ENCODE data around the gene GRN. TPM values are rescaled to one million over a fixed set of nuclear protein-coding genes. Genes with fewer than 3 reads are reported as not detected.

GRN gene
- total RNA-seq, 4 donors from 2014 or later: 64.2 to 111 (median 87.1) TPM

GRCh38 chr17:44375196-44376017, 30.3 kb downstream of the GRN start:
- Histone ChIP-seq H3K27me3 (peaks cover 8 to 23% (median 15%) of the 10 kb centered on the region in 3 donors), H3K4me3 (no peak overlapping the region), H3K4me1 (no peaks in the 10 kb centered on the region), H3K9me3 (no peaks in the 10 kb centered on the region), H3K27ac (no peak overlapping the region), H3K36me3 (no peaks in the 10 kb centered on the region)
- TF ChIP-seq CTCF (IDR thresholded peaks at IDR 0.05 in 4 of 5, conservative IDR thresholded peaks at IDR 0.05 in 1 of 5) (no peak), POLR2A (IDR thresholded peaks at IDR 0.05) (no peak)
- no peak for DNase-seq
- ATAC-seq: no peak
- intact Hi-C loops (cut with DNase I; ENCODE audit: low total_unique reads): no loop called here
- in situ Hi-C loops (cut with MboI; ENCODE audit: low sequenced_read_pairs in 4 of 4): no loop called here

- no peak for TF ChIP-seq CTCF (IDR thresholded peaks at IDR 0.05 in 4 of 5, conservative IDR thresholded peaks at IDR 0.05 in 1 of 5)
- TF ChIP-seq POLR2A (IDR thresholded peaks at IDR 0.05): no peak
- Histone ChIP-seq H3K4me1 (no peaks in the 10 kb centered on the region), H3K9me3 (no peaks in the 10 kb centered on the region), H3K36me3 (no peaks in the 10 kb centered on the region), H3K4me3 (no peak overlapping the region), H3K27ac (no peak overlapping the region), H3K27me3 (peaks cover 4 to 20% (median 10%) of the 10 kb centered on the region in 3 donors)
- in situ Hi-C loops (cut with MboI; ENCODE audit: low sequenced_read_pairs in 4 of 4): no loop called here
- DNase-seq: no peak
- intact Hi-C loops (cut with DNase I; ENCODE audit: low total_unique reads): no loop called here
- no peak for ATAC-seq
These were observed 31.0 kb downstream of the GRN start for GRCh38 chr17:44376124-44376523.

GRCh38 chr17:44376779-44377178, 31.7 kb downstream of the GRN start:
- ATAC-seq (no peak), DNase-seq (no peak)
- Histone ChIP-seq H3K4me1 (no peaks in the 10 kb centered on the region), H3K9me3 (no peaks in the 10 kb centered on the region), H3K27ac (no peak overlapping the region), H3K36me3 (no peaks in the 10 kb centered on the region), H3K27me3 (peaks cover 4 to 20% (median 10%) of the 10 kb centered on the region in 3 donors), H3K4me3 (no peak overlapping the region)
- intact Hi-C loops (cut with DNase I; ENCODE audit: low total_unique reads): no loop called here
- in situ Hi-C loops (cut with MboI; ENCODE audit: low sequenced_read_pairs in 4 of 4): no loop called here
- TF ChIP-seq POLR2A (IDR thresholded peaks at IDR 0.05): no peak
- no peak for TF ChIP-seq CTCF (IDR thresholded peaks at IDR 0.05 in 4 of 5, conservative IDR thresholded peaks at IDR 0.05 in 1 of 5)

- Histone ChIP-seq H3K4me1 (no peaks in the 10 kb centered on the region), H3K36me3 (no peaks in the 10 kb centered on the region), H3K9me3 (no peaks in the 10 kb centered on the region), H3K4me3 (no peak overlapping the region), H3K27me3 (peaks cover under 1 to 22% (median 15%) of the 10 kb centered on the region in 3 donors), H3K27ac (no peak overlapping the region)
- ATAC-seq: no peak
- in situ Hi-C loops (cut with MboI; ENCODE audit: low sequenced_read_pairs in 4 of 4) (no loop called here), intact Hi-C loops (cut with DNase I; ENCODE audit: low total_unique reads) (no loop called here)
- no peak for DNase-seq
- no peak for TF ChIP-seq POLR2A (IDR thresholded peaks at IDR 0.05)
- no peak for TF ChIP-seq CTCF (IDR thresholded peaks at IDR 0.05 in 4 of 5, conservative IDR thresholded peaks at IDR 0.05 in 1 of 5)
These were observed 33.1 kb downstream of the GRN start for GRCh38 chr17:44378171-44378705.

Measured in gastrocnemius medialis (tissue), 4 donors.